22Rv1 (cell line): ENCODE results near the gene RNF212.

Source experiments
- CTCF ChIP-seq: fragments of 450-650 bp; IDR thresholded peaks from 2 replicates; pipeline ENCODE4 v1.5.1; 2017; ENCODE audit warnings: mild to moderate bottlenecking
- ZFX ChIP-seq: fragments of 450-650 bp; IDR thresholded peaks from 2 replicates; pipeline ENCODE4 v1.6.1; 2017; ENCODE audit warnings: antibody characterized with exemption, borderline replicate concordance

- TF ChIP-seq CTCF (no peak), ZFX (no peak)
These were observed 57.4 kb downstream of the RNF212 start for GRCh38 chr4:1055721-1056590.
